HTR-8/SVneo (cell line): ENCODE measurements around the gene NFYC.

Experiments
- DNase-seq: peaks from one replicate; pipeline ENCODE4 v3.0.0; 2011; ENCODE audit warnings: low spot score, mixed read lengths; ENCODE audit not compliant: insufficient read length
- FAIRE-seq: peaks from 2 replicates; lab custom pipeline; 2011; peaks lifted over from hg19 to GRCh38; lab: Jason Lieb, UNC

Gene NFYC

GRCh38 chr1:40732756-40733301, 41.3 kb downstream of the NFYC start:
- no peak for DNase-seq
- no peak for FAIRE-seq

GRCh38 chr1:40734882-40735628, 43.6 kb downstream of the NFYC start:
- DNase-seq (no peak), FAIRE-seq (no peak)

- DNase-seq (peak; percentile 26), FAIRE-seq (no peak)
Observed at GRCh38 chr1:40736085-40736531, 44.6 kb downstream of the NFYC start.

GRCh38 chr1:40738831-40739230, 47.3 kb downstream of the NFYC start:
- no peak for FAIRE-seq

GRCh38 chr1:40739455-40740008, 48.0 kb downstream of the NFYC start:
- no peak for FAIRE-seq

More at GRCh38 chr1:40738831-40739230, 47.3 kb downstream of the NFYC start:
- DNase-seq: no peak

GRCh38 chr1:40740039-40740996, 48.8 kb downstream of the NFYC start:
- no peak for FAIRE-seq
- DNase-seq: no peak

More at GRCh38 chr1:40739455-40740008, 48.0 kb downstream of the NFYC start:
- no peak for DNase-seq

- DNase-seq (no peak), FAIRE-seq (no peak)
Observed at GRCh38 chr1:40740997-40741736, 49.7 kb downstream of the NFYC start.

GRCh38 chr1:40742363-40743061, 51.0 kb downstream of the NFYC start:
- FAIRE-seq: no peak
- no peak for DNase-seq

- FAIRE-seq: no peak
- no peak for DNase-seq
Observed at GRCh38 chr1:40743452-40743851, 51.9 kb downstream of the NFYC start.

DNA sequence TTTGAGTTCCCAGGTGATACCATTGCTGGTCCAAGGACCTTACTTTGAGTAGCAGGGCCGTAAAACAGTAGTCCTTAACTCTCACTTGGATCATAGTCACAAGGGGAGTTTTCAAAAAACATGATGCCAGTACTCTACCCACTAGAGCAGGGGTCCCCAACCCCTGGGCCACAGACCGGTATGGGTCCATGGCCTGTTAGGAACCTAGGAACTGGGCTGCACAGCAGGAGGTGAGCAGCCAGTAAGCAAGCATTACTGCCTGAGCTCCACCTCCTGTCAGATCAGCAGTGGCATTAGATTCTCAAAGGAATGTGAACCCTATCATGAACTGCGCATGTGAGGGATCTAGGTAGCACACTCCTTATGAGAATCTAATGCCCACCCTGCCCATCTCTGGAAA, 52.4 kb downstream of the NFYC start:
- DNase-seq (no peak), FAIRE-seq (no peak)

DNA sequence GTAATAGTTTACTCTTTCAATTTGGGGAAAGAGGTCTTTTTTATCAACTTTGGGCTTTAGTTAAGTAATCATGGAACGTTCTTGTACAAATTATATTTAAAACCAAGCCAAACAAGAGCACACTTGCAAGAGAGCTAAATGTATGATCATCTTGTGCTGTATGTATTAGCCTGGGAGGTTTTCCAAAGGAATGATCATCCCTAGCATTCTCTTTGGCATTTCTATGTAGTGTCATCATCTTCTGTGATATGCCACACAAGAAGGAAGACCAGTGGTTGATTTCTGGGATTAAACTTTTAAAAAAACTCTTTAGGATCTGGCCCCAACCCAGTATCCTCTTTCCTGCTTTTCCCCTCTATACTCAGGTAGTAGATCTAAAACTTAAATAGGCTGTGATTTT, 53.7 kb downstream of the NFYC start:
- no peak for DNase-seq
- FAIRE-seq: no peak

DNA sequence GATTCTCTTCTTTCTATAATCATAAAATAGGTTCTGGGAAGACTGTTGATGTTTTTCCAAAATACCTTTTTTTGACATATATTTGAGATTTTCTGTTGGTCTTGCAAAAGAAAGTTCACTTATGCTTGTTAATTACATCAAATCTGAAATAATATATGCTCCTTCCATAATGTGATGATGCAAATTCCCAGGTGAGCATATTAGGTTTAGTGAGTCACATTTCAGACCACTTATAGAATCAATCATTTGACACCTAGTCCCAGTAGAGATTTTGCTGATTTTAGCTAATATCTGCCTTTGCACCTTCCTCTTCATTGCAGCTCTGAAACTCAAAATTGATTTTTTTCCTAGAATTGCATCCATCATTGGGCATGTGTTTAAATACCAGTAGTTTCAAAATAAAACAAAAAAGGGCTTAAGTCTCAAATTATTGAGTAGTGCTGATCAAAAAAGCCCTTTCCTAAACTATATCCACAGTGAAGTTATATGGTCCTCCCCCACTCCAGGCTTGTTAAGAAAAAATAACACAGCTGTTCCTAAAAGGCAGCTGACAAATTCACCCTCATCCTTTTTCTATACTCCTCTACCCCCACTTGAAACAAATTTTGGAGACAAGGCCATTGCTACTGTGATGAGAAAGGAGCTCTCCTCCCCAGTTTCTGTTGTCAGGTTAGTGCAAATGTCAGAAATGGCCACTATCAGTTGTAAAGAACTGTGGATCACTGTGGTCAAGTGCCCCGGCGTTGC, 55.0 kb downstream of the NFYC start:
- DNase-seq (no peak), FAIRE-seq (no peak)

GRCh38 chr1:40748841-40749718, 57.6 kb downstream of the NFYC start:
- FAIRE-seq (no peak), DNase-seq (no peak)

- no peak for FAIRE-seq
- DNase-seq: no peak
Observed at GRCh38 chr1:40749817-40750216, 58.3 kb downstream of the NFYC start.

DNA sequence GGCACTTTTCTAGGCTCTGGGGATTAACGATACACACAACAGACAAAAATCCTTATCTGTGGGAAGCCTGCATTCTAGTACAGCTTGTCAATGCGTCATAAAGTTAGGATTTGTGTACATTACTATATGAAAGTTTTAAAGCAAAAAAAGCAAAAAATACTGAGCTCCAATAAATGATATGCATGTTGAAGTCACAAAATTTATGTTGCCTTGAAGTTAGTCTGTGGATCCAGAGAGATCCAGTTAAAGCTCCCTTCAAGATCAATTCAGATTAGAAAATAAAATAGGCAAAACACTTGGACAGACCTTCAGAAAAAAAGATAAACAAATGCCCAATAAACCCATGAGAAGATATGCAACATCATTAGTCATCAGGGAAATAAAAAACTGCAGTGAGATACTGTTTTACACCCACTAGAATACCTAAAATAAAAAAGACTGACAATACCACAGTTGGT, 59.0 kb downstream of the NFYC start:
- DNase-seq (no peak), FAIRE-seq (no peak)

DNA sequence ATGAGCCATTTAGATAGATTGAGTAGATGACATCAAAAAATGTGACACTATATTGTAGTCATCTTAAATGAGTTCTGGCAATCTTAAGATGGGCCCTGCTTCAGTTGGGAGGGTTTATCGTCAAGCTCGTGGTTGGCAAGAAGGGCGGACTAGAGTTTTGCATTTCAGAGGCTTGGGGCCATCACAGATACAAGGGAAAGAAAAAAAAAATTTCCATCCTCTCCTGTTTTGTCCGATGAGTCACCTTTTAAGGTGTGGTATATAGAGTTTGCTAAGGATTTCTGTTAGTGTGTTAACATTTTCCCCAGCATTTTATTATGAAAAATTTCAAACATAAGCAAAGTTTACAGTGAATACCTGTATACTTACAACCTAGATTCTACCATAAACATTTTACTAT, 60.3 kb downstream of the NFYC start:
- no peak for FAIRE-seq
- DNase-seq: no peak

DNA sequence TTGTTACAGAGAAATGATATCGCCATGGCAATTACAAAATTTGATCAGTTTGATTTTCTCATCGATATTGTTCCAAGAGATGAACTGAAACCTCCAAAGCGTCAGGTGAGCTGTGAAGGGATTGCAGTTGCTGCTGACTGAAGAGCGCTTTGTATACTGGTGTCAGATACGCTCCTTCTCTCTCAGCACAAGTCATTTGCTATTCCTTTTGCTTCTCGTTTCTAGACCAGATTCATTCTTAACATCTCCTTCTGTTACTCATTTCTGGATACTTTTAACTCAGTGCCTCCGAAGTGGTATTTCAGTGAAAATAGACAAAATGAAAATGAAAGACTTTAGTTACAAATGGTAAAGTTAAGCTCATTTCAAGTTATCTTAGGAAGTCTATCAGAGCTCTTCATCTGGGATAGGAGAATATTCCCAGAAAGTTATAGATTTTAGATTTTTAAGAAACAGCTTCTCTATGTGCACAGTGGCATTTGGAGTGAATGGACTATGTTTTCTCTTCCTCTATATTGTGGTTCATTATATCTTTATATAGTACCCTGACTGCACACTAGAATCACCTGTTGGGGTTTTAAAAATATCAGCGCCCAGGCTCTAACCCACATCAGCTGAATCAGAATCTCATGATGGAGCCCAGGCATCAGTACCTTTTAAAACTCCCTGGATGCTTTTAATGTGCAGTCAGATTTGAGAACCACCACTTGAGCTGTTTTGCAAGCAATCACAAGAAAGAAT, 61.8 kb downstream of the NFYC start:
- no peak for FAIRE-seq
- DNase-seq: no peak
